ENCODE results near the gene COQ2. TPM values are rescaled to one million over a fixed set of nuclear protein-coding genes. Genes with fewer than 3 reads are reported as not detected.
"Not testable (repeated sequence)": the region's sequence is repeated elsewhere in the genome, so short reads cannot be mapped to it uniquely, and the experiment has no call there.

COQ2 gene
- total and polyA plus RNA-seq, 2 donors: 5.6 to 14.7 TPM

DNA sequence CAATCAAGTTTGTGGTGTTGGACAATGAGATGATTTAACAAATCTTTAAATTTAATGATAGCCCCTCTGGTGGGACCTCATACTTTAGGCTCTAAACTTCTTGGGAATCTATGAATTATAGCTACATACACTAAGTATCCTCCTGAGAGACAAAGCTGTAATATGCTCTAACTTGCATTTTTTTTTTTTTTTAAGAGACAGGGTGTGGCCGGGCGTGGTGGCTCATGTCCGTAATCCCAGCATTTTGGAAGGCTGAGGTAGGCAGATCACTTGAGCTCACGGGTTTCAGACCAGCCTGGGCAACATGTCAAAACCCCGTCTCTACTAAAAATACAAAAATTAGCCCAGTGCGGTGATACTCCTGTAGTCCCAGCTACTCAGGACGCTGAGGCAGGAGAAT is 23.3 kb upstream of the COQ2 start:
- Histone ChIP-seq H3K36me3 (ENCODE audit: insufficient read depth) (no peaks in the 10 kb centered on the region), H3K27ac (ENCODE audit: low read depth) (no peak overlapping the region), H3K4me1 (ENCODE audit: insufficient read depth) (no peaks in the 10 kb centered on the region), H3K4me3 (ENCODE audit: low read depth, low read length) (no peak overlapping the region)
- WGBS: 79% methylated on average over 7 of the region's 7 CpGs
- no peak for DNase-seq (ENCODE audit: extremely low spot score)

- no peak for DNase-seq (ENCODE audit: extremely low spot score)
- Histone ChIP-seq H3K36me3 (ENCODE audit: insufficient read depth) (no peaks in the 10 kb centered on the region), H3K4me3 (ENCODE audit: low read depth, low read length) (no peak overlapping the region), H3K27ac (ENCODE audit: low read depth) (no peak overlapping the region), H3K4me1 (ENCODE audit: insufficient read depth) (no peaks in the 10 kb centered on the region)
- 60% methylated on average over 2 of the region's 2 CpGs for WGBS
These were observed 20.6 kb upstream of the COQ2 start for GRCh38 chr4:83305187-83305586.

DNA sequence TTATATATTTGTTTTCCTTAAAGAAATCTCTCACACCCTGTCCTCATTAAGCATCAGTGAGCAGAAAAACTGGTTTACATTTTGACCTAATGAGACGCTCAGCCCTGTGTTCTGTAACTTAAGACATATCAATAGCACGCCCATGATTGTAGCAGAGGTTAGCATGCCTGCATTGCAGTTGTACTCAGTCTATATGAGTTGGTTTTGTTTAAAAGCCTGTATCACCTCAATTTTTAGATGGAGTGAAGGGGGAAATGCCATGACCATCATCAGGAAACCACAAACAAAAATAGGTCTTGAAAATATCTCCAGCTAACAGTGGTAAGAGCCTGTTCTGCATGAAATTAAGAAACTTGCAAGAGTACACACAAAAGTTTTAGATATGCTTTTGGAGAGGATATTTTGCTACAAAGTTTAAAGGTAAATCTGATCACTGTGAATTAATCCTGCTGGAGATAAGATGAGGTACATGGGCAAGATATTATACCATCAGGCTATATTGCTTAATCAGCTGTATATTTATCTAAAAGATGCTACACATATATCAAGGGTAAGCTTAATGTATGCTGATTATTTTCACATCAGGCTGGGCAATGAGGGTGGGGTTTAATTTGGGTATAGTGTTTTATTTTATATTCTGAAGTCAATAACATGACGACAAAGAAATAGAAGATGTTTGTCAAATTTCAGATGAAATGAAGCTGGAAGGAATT is 13.1 kb upstream of the COQ2 start:
- Histone ChIP-seq H3K36me3 (ENCODE audit: insufficient read depth) (no peaks in the 10 kb centered on the region), H3K4me1 (ENCODE audit: insufficient read depth) (no peaks in the 10 kb centered on the region), H3K27ac (ENCODE audit: low read depth) (no peak overlapping the region), H3K4me3 (ENCODE audit: low read depth, low read length) (no peak overlapping the region)
- 67% methylated on average over 3 of the region's 3 CpGs for WGBS
- DNase-seq (ENCODE audit: extremely low spot score): no peak

- Histone ChIP-seq H3K4me3 (ENCODE audit: low read depth, low read length) (no peak overlapping the region), H3K4me1 (ENCODE audit: insufficient read depth) (no peaks in the 10 kb centered on the region), H3K36me3 (ENCODE audit: insufficient read depth) (no peaks in the 10 kb centered on the region), H3K27ac (ENCODE audit: low read depth) (no peak overlapping the region)
- 76% methylated on average over 8 of the region's 8 CpGs for WGBS
- DNase-seq (ENCODE audit: extremely low spot score): no peak
These were observed 8.9 kb upstream of the COQ2 start for GRCh38 chr4:83293305-83294046.

- H3K4me1 ChIP-seq (ENCODE audit: insufficient read depth); H3K36me3 ChIP-seq (ENCODE audit: insufficient read depth); H3K4me3 ChIP-seq (ENCODE audit: low read depth, low read length); H3K27ac ChIP-seq (ENCODE audit: low read depth); DNase-seq (ENCODE audit: extremely low spot score): not testable (repeated sequence)
- 75% methylated on average over 3 of the region's 3 CpGs for WGBS
These were observed 5.6 kb upstream of the COQ2 start for GRCh38 chr4:83290059-83290774.

GRCh38 chr4:83288381-83288780 is 3.8 kb upstream of the COQ2 start:
- not testable (repeated sequence) for DNase-seq (ENCODE audit: extremely low spot score); H3K4me3 ChIP-seq (ENCODE audit: low read depth, low read length); H3K36me3 ChIP-seq (ENCODE audit: insufficient read depth); H3K4me1 ChIP-seq (ENCODE audit: insufficient read depth); H3K27ac ChIP-seq (ENCODE audit: low read depth)
- WGBS: 25% methylated on average over 1 of the region's 1 CpG

DNA sequence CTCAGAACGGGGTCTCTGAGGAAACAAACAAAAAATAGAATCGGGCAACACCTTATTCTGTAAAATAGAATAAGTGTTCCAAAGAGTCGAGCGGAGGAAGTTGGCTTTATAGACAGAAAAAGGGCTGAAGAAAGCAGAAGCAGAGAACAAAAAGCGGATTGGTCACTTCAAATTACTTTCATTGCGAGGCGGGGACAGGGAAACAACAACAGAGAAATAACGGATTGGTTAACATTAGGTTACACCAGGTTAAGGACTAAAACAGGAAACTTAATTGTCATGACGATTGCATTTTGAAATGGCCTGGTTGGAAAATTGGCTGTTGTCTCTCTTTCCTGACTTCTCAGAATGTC is 433 bp upstream of the COQ2 start:
- H3K4me1 ChIP-seq (ENCODE audit: insufficient read depth): no peaks in the 10 kb centered on the region
- 1% methylated on average over 9 of the region's 9 CpGs for WGBS
- peak overlapping the region; percentile 84 for H3K27ac ChIP-seq (ENCODE audit: low read depth)
- H3K36me3 ChIP-seq (ENCODE audit: insufficient read depth): no peaks in the 10 kb centered on the region
- H3K4me3 ChIP-seq (ENCODE audit: low read depth, low read length): peak overlapping the region; percentile 49
- DNase-seq (ENCODE audit: extremely low spot score): no peak

DNA sequence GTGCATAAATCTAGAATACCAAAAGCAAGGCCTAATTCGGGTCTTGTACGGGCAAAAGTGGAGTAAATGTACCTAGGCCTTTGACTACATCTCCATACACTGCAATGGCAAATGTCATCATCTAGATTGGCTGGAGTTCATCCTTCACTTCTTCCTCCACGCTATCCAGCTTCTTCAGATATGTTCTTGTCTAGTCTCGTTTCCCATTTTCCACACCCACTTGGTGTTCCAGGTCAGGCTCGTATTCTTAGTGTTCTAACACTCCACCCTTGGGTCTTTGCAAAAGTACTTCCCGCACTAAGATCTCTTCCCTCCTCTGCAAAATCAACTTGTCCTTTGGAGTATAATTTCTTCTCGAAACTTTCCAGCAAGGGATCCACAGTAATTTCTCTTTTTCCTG is 1.4 kb downstream of the COQ2 start:
- Histone ChIP-seq H3K27ac (ENCODE audit: low read depth) (no peak overlapping the region), H3K4me1 (ENCODE audit: insufficient read depth) (no peaks in the 10 kb centered on the region), H3K4me3 (ENCODE audit: low read depth, low read length) (no peak overlapping the region), H3K36me3 (ENCODE audit: insufficient read depth) (no peaks in the 10 kb centered on the region)
- WGBS: 89% methylated on average over 7 of the region's 7 CpGs
- DNase-seq (ENCODE audit: extremely low spot score): no peak

DNA sequence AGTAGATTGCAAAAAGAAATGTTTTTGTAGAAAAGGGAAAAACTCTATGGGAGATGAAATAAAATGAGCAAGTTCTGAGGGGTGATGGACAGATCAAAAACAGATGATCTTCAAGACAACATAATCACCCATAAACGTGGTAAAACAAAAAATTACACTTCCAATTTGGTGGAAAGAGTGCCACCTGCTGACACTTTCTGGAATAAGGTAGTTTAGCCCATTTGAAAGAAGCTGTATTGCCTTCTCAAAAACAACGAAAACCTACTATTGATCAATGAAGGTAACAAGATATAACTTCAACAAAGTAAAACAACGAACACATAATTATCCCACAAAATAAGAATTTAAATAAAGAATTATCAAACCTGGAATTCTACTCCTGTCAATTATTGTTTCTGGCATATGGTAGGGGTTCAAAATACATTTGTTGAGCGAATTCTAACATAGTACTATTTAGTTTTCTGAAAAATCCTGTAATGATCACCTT is 2.5 kb downstream of the COQ2 start:
- Histone ChIP-seq H3K4me1 (ENCODE audit: insufficient read depth) (no peaks in the 10 kb centered on the region), H3K4me3 (ENCODE audit: low read depth, low read length) (no peak overlapping the region), H3K36me3 (ENCODE audit: insufficient read depth) (no peaks in the 10 kb centered on the region), H3K27ac (ENCODE audit: low read depth) (no peak overlapping the region)
- no peak for DNase-seq (ENCODE audit: extremely low spot score)
- 32% methylated on average over 4 of the region's 4 CpGs for WGBS

DNA sequence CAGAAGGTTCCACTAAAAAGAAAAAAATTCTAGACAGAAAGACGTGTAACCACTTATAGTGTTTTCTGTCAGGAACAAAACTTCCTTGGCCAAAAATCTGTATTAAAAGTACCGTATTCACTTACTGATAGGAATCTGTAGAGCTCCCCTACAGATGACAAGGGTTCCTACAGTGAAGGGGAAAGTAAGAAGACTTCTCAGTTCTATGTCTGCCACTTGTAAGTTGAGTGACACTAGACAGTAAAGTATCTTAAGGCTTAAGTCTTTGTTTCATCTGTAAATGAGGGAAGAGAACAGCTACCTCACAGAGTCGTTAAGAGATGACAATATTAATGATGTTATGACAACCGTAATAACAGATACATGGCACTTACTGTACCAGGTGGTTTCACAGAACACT is 3.3 kb downstream of the COQ2 start:
- no peaks in the 10 kb centered on the region for H3K4me1 ChIP-seq (ENCODE audit: insufficient read depth)
- H3K4me3 ChIP-seq (ENCODE audit: low read depth, low read length): no peak overlapping the region
- 71% methylated on average over 4 of the region's 4 CpGs for WGBS
- H3K36me3 ChIP-seq (ENCODE audit: insufficient read depth): no peaks in the 10 kb centered on the region
- H3K27ac ChIP-seq (ENCODE audit: low read depth): no peak overlapping the region
- DNase-seq (ENCODE audit: extremely low spot score): no peak

GRCh38 chr4:83276299-83277040 is 8.1 kb downstream of the COQ2 start:
- Histone ChIP-seq H3K4me3 (ENCODE audit: low read depth, low read length) (no peak overlapping the region), H3K4me1 (ENCODE audit: insufficient read depth) (no peaks in the 10 kb centered on the region), H3K27ac (ENCODE audit: low read depth) (no peak overlapping the region), H3K36me3 (ENCODE audit: insufficient read depth) (peaks cover 2% of the 10 kb centered on the region)
- no peak for DNase-seq (ENCODE audit: extremely low spot score)
- WGBS: 89% methylated on average over 3 of the region's 3 CpGs

- H3K4me1 ChIP-seq (ENCODE audit: insufficient read depth); DNase-seq (ENCODE audit: extremely low spot score); H3K4me3 ChIP-seq (ENCODE audit: low read depth, low read length); H3K27ac ChIP-seq (ENCODE audit: low read depth); H3K36me3 ChIP-seq (ENCODE audit: insufficient read depth): not testable (repeated sequence)
- WGBS: 84% methylated on average over 3 of the region's 3 CpGs
These were observed 10.7 kb downstream of the COQ2 start for GRCh38 chr4:83273926-83274325.

GRCh38 chr4:83272900-83273299 is 11.7 kb downstream of the COQ2 start:
- Histone ChIP-seq H3K36me3 (ENCODE audit: insufficient read depth) (peaks cover 3% of the 10 kb centered on the region), H3K4me3 (ENCODE audit: low read depth, low read length) (no peak overlapping the region), H3K27ac (ENCODE audit: low read depth) (no peak overlapping the region), H3K4me1 (ENCODE audit: insufficient read depth) (no peaks in the 10 kb centered on the region)
- no peak for DNase-seq (ENCODE audit: extremely low spot score)
- WGBS: 90% methylated on average over 5 of the region's 5 CpGs
